OCI-LY1 (cell line): ENCODE measurements around the gene NHERF2.
A peak's percentile ranks its signal among the peaks of the same experiment; 100 is the strongest.

Experiments used
- H2AFZ ChIP-seq: fragments of 200-600 bp; sonication (generic), shearing (Covaris generic); 2 replicates; pipeline ENCODE4 v1.6.0; 2014; ENCODE audit warnings: antibody characterized with exemption, mild to moderate bottlenecking, low read length
- H3F3A ChIP-seq: fragments of 200-600 bp; sonication (generic), shearing (Covaris generic); 2 replicates; pipeline ENCODE4 v1.6.0; 2014; ENCODE audit warnings: mild to moderate bottlenecking, antibody characterized with exemption, low read length, moderate library complexity; ENCODE audit not compliant: insufficient read depth
- H3K27ac ChIP-seq: fragments of 200-600 bp; sonication (generic); 2 replicates; pipeline ENCODE4 v1.5.1; 2014; ENCODE audit warnings: low read length, mixed run types, mild to moderate bottlenecking, low read depth; ENCODE audit not compliant: poor library complexity, severe bottlenecking
- H3K27me3 ChIP-seq: fragments of 200-600 bp; sonication (generic); 2 replicates; pipeline ENCODE4 v1.6.0; 2014; ENCODE audit warnings: antibody characterized with exemption, mild to moderate bottlenecking, low read length, moderate library complexity; ENCODE audit not compliant: insufficient read depth
- H3K36me3 ChIP-seq: fragments of 200-600 bp; sonication (generic); 2 replicates; pipeline ENCODE4 v1.6.1; 2014; ENCODE audit warnings: mild to moderate bottlenecking, antibody characterized with exemption, low read length, moderate library complexity, mixed read lengths; ENCODE audit not compliant: insufficient read depth
- H3K4me1 ChIP-seq: fragments of 200-600 bp; sonication (generic); 2 replicates; pipeline ENCODE4 v1.5.1; 2014; ENCODE audit warnings: mild to moderate bottlenecking, low read length, moderate library complexity; ENCODE audit not compliant: insufficient read depth, severe bottlenecking
- H3K4me2 ChIP-seq: fragments of 200-600 bp; sonication (generic), shearing (Covaris generic); 2 replicates; pipeline ENCODE4 v1.6.1; 2014; ENCODE audit warnings: low read length
- H3K4me3 ChIP-seq: fragments of 200-600 bp; sonication (generic); 2 replicates; pipeline ENCODE4 v1.5.1; 2014; ENCODE audit warnings: low read length, low read depth, mild to moderate bottlenecking, mixed read lengths; ENCODE audit not compliant: poor library complexity, severe bottlenecking
- H3K79me2 ChIP-seq: fragments of 200-600 bp; shearing (Covaris generic); 2 replicates; pipeline ENCODE4 v1.6.1; 2016; ENCODE audit warnings: mixed run types, low read length, mixed read lengths; ENCODE audit not compliant: insufficient read depth
- H3K9ac ChIP-seq: fragments of 200-600 bp; sonication (generic), shearing (Covaris generic); 2 replicates; pipeline ENCODE4 v1.6.1; 2014; ENCODE audit warnings: mild to moderate bottlenecking, low read length, mixed read lengths
- H3K9me2 ChIP-seq: fragments of 200-600 bp; sonication (generic), shearing (Covaris generic); 2 replicates; pipeline ENCODE4 v1.6.1; 2014; ENCODE audit warnings: low read depth, mild to moderate bottlenecking, low read length, mixed read lengths
- H3K9me3 ChIP-seq: fragments of 200-600 bp; shearing (Covaris generic); 2 replicates; pipeline ENCODE4 v1.6.1; 2014; ENCODE audit warnings: low read length, mixed read lengths
- H4K20me1 ChIP-seq: fragments of 200-600 bp; sonication (generic), shearing (Covaris generic); 2 replicates; pipeline ENCODE4 v1.6.0; 2016; ENCODE audit warnings: mild to moderate bottlenecking, low read length; ENCODE audit not compliant: insufficient read depth
- EZH2 ChIP-seq: fragments of 200-600 bp; sonication (generic), shearing (Covaris generic); IDR thresholded peaks from 2 replicates; pipeline ENCODE4 v1.8.0; 2017; ENCODE audit warnings: borderline replicate concordance, mixed run types, mild to moderate bottlenecking, antibody characterized with exemption, low read length, moderate library complexity, mixed read lengths
- TF ChIP-seq, protein P1 (sequence below): fragments of 200-600 bp; sonication (generic), shearing (Covaris generic); IDR thresholded peaks from 2 replicates; pipeline ENCODE4 v1.5.1; 2017; ENCODE audit warnings: mild to moderate bottlenecking, antibody characterized with exemption, low read length, moderate library complexity, mixed read lengths

NHERF2 gene

DNA sequence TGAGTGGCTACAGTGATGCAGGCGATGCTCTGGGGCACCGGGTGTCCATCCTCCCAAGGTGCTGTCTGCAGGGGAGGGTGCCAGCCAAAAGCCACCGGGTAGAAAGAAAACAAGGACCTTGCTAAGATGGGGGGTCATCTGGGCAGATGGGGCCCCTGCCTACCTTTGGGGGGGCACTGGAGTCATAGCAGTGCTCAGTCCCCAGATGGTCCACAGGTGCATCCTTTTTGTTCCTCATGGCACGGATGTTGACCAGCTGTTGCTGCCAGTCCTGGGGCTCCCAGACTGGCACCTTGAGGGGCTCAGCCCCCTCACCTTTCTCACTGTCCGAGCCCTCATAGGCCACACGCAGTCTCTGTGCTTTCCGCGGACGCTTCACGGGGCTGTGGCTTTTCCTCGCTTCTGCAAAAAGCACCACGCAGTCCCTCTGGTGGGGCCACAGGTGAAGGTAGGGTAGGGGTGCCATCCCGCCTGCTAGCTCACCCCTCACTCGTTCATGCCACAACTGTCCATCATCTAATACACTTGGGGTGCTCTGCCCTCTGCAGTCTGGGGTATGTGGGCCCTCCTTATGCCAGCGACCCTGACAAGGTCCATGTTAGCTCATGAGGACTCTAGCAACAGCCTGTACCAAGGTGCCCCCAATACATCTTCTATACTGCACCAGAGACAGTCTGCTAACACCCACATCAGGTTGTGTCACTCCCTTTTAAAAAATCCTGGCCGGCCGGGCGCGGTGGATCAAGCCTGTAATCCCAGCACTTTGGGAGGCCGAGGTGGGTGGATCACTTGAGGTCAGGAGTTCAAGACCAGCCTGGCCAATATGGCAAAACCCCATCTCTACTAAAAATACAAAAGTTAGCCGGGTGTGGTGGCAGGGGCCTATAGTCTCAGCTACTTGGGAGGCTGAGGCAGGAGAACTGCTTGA lies 19.5 kb downstream of the NHERF2 start:
- TF ChIP-seq EZH2 = no peak
- TF ChIP-seq, protein P1, sequence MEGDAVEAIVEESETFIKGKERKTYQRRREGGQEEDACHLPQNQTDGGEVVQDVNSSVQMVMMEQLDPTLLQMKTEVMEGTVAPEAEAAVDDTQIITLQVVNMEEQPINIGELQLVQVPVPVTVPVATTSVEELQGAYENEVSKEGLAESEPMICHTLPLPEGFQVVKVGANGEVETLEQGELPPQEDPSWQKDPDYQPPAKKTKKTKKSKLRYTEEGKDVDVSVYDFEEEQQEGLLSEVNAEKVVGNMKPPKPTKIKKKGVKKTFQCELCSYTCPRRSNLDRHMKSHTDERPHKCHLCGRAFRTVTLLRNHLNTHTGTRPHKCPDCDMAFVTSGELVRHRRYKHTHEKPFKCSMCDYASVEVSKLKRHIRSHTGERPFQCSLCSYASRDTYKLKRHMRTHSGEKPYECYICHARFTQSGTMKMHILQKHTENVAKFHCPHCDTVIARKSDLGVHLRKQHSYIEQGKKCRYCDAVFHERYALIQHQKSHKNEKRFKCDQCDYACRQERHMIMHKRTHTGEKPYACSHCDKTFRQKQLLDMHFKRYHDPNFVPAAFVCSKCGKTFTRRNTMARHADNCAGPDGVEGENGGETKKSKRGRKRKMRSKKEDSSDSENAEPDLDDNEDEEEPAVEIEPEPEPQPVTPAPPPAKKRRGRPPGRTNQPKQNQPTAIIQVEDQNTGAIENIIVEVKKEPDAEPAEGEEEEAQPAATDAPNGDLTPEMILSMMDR = no peak
- Histone ChIP-seq H2AFZ (no peak overlapping the region), H3K9ac (no peak overlapping the region; the same call in 1 of the 2 replicates), H3K9me2 (no peaks in the 10 kb centered on the region), H4K20me1 (no peaks in the 10 kb centered on the region), H3K79me2 (no peaks in the 10 kb centered on the region), H3K4me2 (peak overlapping the region; percentile 98), H3K27ac (no peak overlapping the region), H3K9me3 (no peaks in the 10 kb centered on the region), H3K4me1 (peaks cover 24% of the 10 kb centered on the region), H3K36me3 (peaks cover 13% of the 10 kb centered on the region; the same call in 1 of the 2 replicates), H3F3A (no peaks in the 10 kb centered on the region), H3K27me3 (no peaks in the 10 kb centered on the region), H3K4me3 (peak overlapping the region; percentile 89)

- peaks cover 24% of the 10 kb centered on the region for H3K4me1 ChIP-seq
- peaks cover 16% of the 10 kb centered on the region; the same call in 1 of the 2 replicates for H3K36me3 ChIP-seq
- peak overlapping the region; percentile 77 for H3K9ac ChIP-seq
- no peaks in the 10 kb centered on the region for H3K27me3 ChIP-seq
- H3F3A ChIP-seq = no peaks in the 10 kb centered on the region
- H3K4me3 ChIP-seq = peak overlapping the region; percentile 89
- H3K4me2 ChIP-seq = peak overlapping the region; percentile 98
- H3K9me2 ChIP-seq = no peaks in the 10 kb centered on the region
- H3K9me3 ChIP-seq = no peaks in the 10 kb centered on the region
- no peak overlapping the region for H3K27ac ChIP-seq
- H3K79me2 ChIP-seq = no peaks in the 10 kb centered on the region
- H2AFZ ChIP-seq = no peak overlapping the region
- no peaks in the 10 kb centered on the region for H4K20me1 ChIP-seq
- TF ChIP-seq, protein P1 = no peak
- TF ChIP-seq EZH2 = no peak
These were observed 20.2 kb downstream of the NHERF2 start for GRCh38 chr16:2046893-2047329.

DNA sequence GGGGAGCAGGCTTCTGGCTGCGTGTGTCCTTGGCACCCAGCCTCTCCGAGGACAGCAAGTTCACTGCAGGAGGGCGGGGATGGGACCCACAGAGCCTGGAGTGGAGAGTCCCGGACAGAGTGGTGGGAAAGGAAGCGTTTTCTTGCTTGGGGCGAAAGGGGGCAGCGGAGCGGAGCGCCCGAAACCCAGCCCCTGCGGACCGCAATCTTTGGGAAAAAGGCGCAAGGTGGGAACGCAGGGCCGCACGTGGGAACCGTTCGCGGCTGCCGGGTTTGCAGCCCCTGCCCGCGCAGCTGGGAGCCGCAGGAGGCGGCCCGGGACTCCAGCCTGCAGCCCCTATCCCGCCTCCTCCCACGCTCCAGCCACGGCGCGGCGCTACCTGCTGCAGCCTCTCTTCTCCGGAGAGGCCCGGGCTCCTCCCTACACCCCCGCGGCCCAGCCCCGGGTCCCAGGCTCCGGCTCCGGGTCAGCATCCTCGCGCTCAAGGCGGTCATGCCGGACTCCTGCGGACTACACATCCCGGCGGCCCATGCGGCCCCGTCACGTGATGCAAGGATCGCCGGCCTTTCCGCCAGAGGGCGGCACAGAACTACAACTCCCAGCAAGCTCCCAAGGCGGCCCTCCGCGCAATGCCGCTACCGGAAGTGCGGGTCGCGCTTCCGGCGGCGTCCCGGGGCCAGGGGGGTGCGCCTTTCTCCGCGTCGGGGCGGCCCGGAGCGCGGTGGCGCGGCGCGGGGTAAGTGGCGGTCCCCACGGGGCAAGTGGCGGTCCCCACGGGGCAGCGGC lies 20.8 kb downstream of the NHERF2 start, which contains the start of the genes NTHL1 and TSC2:
Gene NTHL1, minus strand, starts transcription at position 505 of the 786 bp plus-strand sequence. Its CDS starts 11 bp downstream, at position 494.
Gene TSC2, plus strand, starts transcription at position 656 of the 786 bp plus-strand sequence. CDS start 631 bp downstream, outside the sequence.
- Histone ChIP-seq H2AFZ (no peak within 1 kb of the TSS), H3K36me3 (peaks cover 22% of the 10 kb centered on the region; the same call in 1 of the 2 replicates), H3K4me1 (peaks cover 24% of the 10 kb centered on the region), H3K9me3 (no peaks in the 10 kb centered on the region), H3K9me2 (no peaks in the 10 kb centered on the region), H3K79me2 (no peaks in the 10 kb centered on the region), H3K4me3 (peak within 1 kb of the TSS; percentile 89), H3K27me3 (no peaks in the 10 kb centered on the region), H3K4me2 (peak within 1 kb of the TSS; percentile 98), H3F3A (no peaks in the 10 kb centered on the region), H3K9ac (peak within 1 kb of the TSS; percentile 79), H4K20me1 (no peaks in the 10 kb centered on the region), H3K27ac (no peak within 1 kb of the TSS)
- TF ChIP-seq EZH2 = no peak
- TF ChIP-seq, protein P1 = no peak
